ENCODE measurements around the gene ZNF558.

ZNF558 gene

DNA sequence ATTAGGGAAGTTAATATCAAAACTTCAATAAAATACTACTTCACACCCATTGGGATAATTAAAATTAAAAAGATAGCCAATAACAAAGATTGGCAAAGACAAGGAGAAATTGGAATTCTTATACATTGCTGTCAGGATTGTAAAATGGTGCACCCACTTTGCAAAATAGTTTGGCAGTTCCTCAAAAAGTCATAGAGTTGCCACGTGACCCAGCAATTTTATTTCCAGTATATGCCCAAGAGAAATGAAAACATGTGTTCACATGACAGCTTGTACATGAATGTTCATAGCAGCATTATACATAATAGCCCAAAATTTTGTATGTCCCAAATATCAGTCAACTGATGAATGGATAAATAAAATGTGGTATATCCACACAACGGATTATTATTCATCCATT is 3.3 kb upstream of the ZNF558 start:
- Mint-ChIP-seq H3K4me3 (no peak overlapping the region), H3K9me3 (peaks cover 71% of the 10 kb centered on the region), H3K27me3 (ENCODE audit: low read depth, poor library complexity) (no peaks in the 10 kb centered on the region), H3K27ac (no peak overlapping the region), H3K36me3 (ENCODE audit: low read depth) (peaks cover 12% of the 10 kb centered on the region), H3K4me1 (peaks cover 9% of the 10 kb centered on the region)
- no peak for DNase-seq
- TF ChIP-seq, protein P1, sequence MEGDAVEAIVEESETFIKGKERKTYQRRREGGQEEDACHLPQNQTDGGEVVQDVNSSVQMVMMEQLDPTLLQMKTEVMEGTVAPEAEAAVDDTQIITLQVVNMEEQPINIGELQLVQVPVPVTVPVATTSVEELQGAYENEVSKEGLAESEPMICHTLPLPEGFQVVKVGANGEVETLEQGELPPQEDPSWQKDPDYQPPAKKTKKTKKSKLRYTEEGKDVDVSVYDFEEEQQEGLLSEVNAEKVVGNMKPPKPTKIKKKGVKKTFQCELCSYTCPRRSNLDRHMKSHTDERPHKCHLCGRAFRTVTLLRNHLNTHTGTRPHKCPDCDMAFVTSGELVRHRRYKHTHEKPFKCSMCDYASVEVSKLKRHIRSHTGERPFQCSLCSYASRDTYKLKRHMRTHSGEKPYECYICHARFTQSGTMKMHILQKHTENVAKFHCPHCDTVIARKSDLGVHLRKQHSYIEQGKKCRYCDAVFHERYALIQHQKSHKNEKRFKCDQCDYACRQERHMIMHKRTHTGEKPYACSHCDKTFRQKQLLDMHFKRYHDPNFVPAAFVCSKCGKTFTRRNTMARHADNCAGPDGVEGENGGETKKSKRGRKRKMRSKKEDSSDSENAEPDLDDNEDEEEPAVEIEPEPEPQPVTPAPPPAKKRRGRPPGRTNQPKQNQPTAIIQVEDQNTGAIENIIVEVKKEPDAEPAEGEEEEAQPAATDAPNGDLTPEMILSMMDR (IDR thresholded peaks at IDR 0.05) = no peak

DNA sequence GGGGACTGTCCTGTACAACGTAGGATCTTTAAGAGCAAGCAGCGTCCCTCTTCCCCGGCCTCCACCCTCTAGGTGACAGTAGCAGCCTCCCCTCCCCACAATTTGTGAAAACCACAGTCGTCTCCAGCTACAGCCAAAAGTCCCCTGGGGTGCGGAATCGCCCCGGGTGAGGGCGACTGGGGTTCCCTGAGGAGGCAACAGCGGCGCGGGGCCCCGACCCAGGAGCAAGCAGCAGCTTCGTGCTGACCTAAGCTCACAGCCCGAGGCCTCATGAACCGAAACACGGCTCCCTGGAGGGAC is 322 bp downstream of the ZNF558 start:
- TF ChIP-seq, protein P1 (IDR thresholded peaks at IDR 0.05) = no peak
- no peak for DNase-seq
- Mint-ChIP-seq H3K4me3 (peak overlapping the region; percentile 90), H3K4me1 (peaks cover 9% of the 10 kb centered on the region), H3K27ac (no peak overlapping the region), H3K9me3 (peaks cover 78% of the 10 kb centered on the region), H3K36me3 (ENCODE audit: low read depth) (peaks cover 48% of the 10 kb centered on the region), H3K27me3 (ENCODE audit: low read depth, poor library complexity) (peaks cover 5% of the 10 kb centered on the region)

DNA sequence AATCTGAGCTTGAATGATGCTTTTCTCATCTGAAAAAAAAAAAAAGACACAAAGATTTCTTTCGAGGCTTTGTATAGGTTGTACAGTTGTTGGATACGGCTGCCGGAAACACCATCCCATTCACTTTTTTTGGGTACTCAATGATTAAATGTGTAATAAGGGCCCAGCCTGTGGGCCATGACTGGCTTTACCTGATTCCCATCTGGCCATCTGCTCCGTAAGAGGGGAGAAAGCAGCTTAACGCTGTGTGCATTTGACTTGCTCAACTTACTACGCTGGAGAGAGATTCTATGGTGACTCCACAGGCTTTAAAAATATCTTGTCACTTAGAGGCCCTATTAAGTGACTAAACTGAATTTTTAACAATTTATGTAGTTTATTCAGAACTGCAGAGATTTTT is 731 bp downstream of the ZNF558 start:
- Mint-ChIP-seq H3K4me3 (peak overlapping the region; percentile 90), H3K9me3 (peaks cover 78% of the 10 kb centered on the region), H3K36me3 (ENCODE audit: low read depth) (peaks cover 53% of the 10 kb centered on the region), H3K27me3 (ENCODE audit: low read depth, poor library complexity) (peaks cover 5% of the 10 kb centered on the region), H3K4me1 (peaks cover 9% of the 10 kb centered on the region), H3K27ac (no peak overlapping the region)
- TF ChIP-seq, protein P1 (IDR thresholded peaks at IDR 0.05) = no peak
- DNase-seq = no peak

DNA sequence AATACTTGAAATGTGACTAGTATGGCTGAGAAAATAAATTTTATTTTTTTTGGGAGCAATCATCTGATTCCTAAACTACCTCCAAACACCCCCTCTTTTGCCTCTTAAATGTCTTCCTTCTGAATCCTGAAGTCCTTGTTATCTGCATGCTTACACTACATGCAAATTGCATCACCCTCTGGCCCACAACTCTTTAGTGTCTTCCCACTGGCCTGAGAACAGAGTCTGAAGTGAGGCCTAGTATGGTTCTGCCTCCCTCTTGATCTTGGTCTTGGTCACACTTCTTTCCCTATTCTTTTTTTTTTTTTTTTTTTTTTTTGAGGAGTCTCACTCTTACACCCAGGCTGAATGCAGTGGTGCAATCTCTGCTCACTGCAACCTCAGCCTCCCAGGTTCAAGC is 4.8 kb downstream of the ZNF558 start:
- DNase-seq = no peak
- Mint-ChIP-seq H3K4me1 (peaks cover 9% of the 10 kb centered on the region), H3K9me3 (peaks cover 84% of the 10 kb centered on the region), H3K27ac (no peak overlapping the region), H3K36me3 (ENCODE audit: low read depth) (peaks cover 93% of the 10 kb centered on the region), H3K4me3 (no peak overlapping the region), H3K27me3 (ENCODE audit: low read depth, poor library complexity) (peaks cover 5% of the 10 kb centered on the region)
- TF ChIP-seq, protein P1 (IDR thresholded peaks at IDR 0.05) = no peak

DNA sequence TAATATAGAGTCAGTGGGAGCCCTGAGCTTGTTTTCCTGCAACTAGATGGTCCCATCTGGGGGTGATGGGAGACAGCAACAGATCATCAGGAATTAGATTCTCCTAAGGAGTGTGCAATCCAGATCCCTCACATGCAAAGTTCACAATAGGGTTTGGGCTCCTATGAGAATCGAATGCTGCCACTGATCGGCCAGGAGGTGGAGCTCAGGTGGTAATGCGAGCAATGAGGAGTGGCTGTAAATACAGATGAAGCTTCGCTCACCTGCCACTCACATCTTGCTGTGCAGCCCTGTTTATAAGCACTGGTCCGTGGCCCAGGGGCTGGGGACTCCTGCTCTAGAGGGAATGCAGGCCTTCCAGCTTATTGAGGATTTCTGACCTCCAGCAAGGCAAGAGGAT is 5.7 kb downstream of the ZNF558 start:
- Mint-ChIP-seq H3K4me3 (no peak overlapping the region), H3K27me3 (ENCODE audit: low read depth, poor library complexity) (peaks cover 5% of the 10 kb centered on the region), H3K4me1 (peaks cover 4% of the 10 kb centered on the region), H3K9me3 (peaks cover 88% of the 10 kb centered on the region), H3K27ac (no peak overlapping the region), H3K36me3 (ENCODE audit: low read depth) (peaks cover 99% of the 10 kb centered on the region)
- no peak for DNase-seq
- TF ChIP-seq, protein P1 (IDR thresholded peaks at IDR 0.05) = no peak

DNA sequence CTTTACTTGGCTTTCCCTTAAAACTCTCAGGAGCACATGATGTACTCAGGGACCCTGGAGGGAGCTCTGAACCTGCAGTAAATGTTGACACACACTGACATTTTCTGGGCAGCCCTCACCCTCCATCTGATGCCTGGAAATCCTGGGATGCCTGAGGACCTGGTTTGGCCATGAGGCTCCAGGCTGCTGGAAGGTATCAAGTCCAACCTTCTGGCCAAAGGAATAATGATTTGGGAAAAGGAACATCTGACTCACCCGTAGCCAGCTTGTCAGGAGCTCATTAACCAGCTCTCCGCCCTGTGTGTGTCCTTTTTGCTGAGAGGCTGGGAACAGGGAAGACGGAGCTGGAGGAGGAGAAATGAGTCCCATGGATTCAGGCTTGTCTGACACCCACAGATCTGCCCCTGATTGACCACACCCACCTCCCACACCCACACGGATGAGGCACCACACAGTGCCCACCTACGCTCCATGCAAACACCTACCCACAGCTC is 10.3 kb downstream of the ZNF558 start:
- peaks cover 4% of the 10 kb centered on the region for H3K27me3 Mint-ChIP-seq (ENCODE audit: low read depth, poor library complexity)
- no peak overlapping the region for H3K4me3 Mint-ChIP-seq
- no peak for DNase-seq
- H3K9me3 Mint-ChIP-seq = peaks cover 96% of the 10 kb centered on the region
- no peaks in the 10 kb centered on the region for H3K4me1 Mint-ChIP-seq
- TF ChIP-seq, protein P1 (IDR thresholded peaks at IDR 0.05) = no peak
- H3K36me3 Mint-ChIP-seq (ENCODE audit: low read depth) = peaks cover 100% of the 10 kb centered on the region
- no peak overlapping the region for H3K27ac Mint-ChIP-seq

Measured in nephron progenitor cell (in vitro differentiated cells).